Stimulated activated CD8-positive, alpha-beta memory T cell treated with anti-CD3 and anti-CD28 coated beads, Interleukin-12 subunit alpha, Interleukin-12 subunit beta, amount 100 ng/mL, for 4 hours (primary cell): Measurements from ENCODE around the gene FSIP1.

Experiments
- DNase-seq: peaks from one replicate; pipeline ENCODE4 v3.0.0-alpha.2; 2020; ENCODE audit warnings: low read depth

FSIP1 gene

DNA sequence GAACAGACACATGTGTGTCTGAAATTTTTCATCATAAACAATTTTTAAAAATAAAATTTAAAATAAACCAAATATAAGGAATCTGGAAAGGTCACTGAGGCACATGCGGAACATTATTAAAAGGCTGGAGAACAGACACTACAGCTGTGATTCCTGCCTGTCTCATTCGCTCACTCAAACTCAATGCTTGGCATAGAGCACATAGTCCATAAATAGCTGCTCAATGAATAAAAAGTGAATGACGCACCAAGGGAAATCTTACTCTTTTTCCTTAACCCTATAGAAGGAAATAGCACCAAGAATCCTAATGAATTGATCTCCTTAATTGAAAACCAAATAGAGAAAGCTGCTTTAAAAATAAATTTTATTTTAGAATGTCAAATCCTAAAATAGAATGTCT, 98.4 kb downstream of the FSIP1 start:
- no peak for DNase-seq

DNA sequence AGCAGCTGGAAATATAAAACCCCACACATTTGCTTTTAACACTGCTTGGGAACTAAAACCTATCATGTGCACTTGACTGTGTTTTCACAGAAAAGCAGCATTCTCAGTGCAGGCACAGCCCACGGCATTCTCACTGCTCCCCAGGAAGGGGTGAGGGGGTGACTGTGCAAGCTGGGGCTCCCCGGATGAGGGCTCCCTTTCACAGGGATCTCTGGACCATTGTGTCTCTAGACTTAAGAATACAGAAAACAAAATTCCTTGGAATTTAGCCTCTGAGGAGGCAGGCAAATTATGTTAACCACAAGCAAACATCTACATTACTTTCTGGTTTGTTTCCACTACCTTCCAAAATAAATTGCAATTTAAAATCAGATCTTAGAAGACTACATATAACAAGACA, 100.3 kb downstream of the FSIP1 start:
- DNase-seq: no peak

DNA sequence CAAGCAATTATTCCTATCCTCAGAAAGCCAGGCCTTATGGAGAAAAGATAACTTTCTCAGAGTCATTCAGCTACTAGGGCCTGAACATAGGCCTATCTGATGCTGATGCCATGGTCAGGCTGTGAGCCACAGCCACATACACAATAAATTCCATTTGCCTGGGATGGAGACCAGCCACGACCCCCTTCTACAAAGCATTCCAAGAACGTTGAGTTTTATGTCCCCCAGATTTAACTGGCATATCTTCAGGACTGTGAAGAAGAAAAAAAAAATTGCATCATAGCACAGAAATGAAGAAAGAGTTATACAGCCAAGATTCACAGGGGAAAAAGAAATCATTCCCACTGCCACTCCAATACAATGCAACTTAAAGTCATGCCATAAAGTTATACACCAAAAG, 101.8 kb downstream of the FSIP1 start:
- DNase-seq: no peak

DNA sequence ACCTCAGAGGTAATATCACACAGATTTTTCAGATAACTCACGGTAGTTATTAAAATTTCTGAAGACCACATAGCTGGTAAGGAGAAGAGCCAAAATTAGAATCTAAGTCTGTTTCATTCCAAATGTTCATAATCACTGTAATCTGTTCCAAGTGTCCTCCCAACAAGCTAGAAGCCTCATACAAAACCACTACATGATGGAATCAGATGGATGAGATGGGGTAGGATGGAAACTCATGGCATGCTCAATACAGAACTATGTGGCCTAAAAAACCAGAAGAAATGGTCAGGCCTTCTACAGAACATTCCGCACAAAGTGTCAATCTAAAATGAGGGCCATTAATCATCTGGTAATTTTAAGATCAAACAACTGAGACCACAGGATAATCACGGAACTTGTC, 110.0 kb downstream of the FSIP1 start:
- no peak for DNase-seq

DNA sequence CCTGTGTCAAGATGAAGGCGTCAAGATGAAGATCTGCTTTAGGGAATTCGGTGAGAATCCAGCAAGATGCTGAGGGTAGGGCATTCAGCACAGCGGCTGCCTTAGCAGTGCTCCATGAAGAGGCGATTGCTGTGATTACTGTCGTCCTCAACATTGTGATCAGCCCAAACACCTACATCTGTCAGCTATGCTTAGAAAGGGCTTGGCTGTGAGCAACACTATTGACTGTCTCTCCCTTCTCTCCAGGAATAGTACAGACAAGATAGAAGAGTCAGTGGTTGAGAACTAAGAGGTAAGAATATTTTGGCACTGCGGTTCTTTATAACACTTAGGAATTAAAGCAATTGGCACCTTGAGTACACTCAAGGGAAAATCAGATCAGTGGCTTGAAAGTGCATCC, 110.5 kb downstream of the FSIP1 start:
- DNase-seq: no peak

DNA sequence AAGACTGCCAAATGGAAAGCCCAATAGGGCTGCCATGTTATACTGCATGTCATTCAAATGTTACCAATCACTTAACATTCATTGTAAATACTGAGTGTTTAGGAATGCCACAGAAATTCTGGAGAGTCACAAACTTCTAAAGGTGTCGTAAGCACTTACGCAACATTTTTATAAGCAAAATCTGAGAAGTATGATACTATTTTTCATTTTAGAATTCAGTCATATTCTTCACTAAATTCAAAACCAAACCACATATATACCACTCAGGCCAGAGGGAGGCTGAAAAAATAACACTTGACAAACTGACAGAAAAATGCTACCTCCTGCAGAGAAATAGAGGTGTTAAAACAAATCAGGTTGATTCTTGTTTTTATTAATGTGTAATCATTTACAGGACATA, 112.0 kb downstream of the FSIP1 start:
- DNase-seq: no peak

DNA sequence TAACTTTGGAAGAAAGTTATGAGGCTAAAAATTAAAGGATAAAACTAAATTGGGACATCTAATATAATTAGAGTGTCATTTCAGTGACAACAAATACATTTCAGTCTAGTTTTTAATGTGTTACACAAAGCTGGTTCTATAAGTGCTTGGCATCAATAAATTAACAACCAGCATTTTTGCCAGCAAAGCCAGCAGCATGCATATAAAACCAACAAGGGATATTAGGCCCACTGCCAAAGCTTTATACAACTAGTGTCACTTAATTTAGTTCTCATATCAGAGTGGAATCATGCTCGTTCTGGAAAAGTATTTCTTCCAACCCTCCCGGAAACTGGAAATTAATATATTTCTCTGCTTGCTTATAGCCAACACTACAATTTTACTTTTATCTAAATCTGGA, 113.0 kb downstream of the FSIP1 start:
- no peak for DNase-seq

DNA sequence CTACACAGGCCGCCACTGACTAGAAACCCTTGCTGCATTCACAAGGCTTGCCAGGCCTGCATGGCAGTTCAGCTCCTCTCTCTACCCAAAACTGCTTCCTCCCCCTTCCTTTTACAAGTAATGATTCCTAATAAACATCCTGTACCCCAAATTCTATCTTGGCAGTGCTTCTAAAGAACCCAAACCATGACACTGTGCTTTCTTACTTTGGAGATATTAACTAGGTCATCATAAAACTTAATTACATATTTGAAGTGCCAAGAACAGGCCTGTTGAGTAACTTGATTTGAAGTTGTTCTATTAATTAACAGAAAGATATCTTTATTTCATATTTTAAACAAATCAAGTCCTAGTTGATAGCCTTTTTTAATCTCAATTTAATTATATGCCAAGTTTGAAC, 113.4 kb downstream of the FSIP1 start:
- no peak for DNase-seq

DNA sequence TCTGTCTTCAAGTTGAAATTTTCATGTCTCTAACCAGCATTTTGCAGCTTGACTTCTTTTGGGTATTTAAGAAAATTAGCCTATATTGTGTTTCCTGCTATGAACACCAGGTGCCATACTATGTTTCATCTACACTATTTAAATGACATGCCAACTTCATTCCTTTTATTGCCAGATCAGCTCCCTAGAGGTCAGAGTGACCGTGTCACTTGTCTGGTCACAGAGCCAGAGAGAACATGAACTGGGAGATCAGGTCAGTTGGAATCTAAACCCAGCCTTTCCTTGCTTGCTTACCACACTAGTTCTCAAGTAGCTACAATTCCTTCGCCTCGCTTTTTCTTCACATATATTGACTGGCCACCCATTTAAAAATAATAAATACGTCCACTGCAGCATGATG, 114.2 kb downstream of the FSIP1 start:
- DNase-seq: no peak

DNA sequence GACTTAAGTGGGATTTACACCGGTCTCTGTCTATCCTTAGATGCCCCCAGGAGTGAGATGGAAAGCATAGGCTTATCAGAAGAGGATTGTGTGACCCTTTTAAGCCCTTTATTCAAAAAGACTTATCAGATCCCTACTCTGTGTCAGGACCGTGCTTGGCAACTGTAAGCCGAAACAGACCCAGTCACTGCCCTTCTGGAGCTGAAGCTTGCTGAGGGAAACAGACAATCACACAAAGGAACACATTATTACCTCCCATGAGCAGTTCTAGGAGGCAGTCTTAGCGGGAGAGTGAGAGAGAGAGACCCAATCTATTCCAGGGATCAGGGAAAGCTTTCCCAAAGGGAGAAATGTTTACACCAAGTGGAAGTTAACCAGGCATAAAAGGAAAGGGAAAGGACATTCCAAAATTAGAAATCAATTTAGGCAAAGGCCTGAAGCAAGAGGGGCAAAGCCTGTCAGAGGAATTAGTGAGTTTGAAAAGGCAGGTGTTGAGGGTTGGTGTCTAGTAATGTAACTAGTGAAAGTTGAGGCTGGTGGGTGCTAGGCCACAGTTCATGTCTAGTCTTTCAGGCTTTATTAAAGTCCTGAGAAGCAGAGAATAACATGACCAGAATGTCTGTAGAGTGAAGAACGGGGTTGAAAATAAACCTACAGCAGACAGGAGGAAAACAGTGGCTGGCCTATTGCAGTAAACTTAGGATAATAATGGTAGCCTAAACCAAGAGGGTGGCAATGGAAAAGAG, 115.1 kb downstream of the FSIP1 start:
- no peak for DNase-seq

DNA sequence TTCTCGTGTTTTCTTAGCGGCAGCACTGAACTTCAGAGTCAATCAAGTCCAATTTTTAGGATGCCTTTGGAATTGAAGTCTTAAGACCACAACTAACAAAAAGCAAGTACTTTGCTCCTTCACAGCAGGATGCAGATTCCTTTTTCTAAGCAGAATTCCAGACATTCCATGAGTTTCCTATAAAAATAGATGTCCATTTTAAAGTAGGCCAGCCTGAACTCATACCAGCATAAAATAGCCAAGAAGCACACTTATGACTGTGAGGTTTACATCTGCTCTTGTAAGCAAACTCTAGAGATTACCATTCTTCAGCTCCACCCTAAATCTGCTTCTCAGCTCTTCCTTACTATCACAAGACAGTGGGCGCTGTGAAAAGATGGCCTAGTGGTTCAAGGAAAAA, 116.0 kb downstream of the FSIP1 start:
- no peak for DNase-seq

DNA sequence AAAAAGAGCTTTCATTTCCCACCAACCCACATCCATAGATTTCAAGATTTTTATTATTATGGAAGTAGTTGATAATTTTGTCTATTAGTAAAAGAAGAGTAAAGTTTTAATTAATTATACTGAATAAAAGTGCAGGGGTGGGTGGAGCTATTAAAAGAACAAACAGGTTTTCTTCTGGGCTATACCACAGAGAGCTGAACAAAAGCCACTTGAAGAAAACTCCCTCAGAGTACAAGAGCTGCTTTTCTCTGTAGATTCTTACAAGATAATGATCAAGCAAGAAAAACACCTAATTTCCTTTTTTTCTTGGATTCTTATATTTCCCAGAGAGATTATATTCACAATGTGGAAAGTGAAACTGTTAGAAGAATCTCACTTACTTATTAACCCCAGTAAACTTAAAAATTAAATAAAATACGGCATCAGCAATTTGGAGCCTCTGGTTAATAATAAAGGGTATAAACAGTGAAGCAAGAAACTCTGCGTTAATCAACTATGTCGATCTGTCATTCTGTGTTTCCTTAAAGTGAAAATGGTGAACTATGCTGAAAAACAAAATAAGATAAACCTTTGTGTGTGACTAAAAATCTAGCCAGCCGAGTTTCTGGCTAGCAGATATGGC, 116.9 kb downstream of the FSIP1 start:
- no peak for DNase-seq

DNA sequence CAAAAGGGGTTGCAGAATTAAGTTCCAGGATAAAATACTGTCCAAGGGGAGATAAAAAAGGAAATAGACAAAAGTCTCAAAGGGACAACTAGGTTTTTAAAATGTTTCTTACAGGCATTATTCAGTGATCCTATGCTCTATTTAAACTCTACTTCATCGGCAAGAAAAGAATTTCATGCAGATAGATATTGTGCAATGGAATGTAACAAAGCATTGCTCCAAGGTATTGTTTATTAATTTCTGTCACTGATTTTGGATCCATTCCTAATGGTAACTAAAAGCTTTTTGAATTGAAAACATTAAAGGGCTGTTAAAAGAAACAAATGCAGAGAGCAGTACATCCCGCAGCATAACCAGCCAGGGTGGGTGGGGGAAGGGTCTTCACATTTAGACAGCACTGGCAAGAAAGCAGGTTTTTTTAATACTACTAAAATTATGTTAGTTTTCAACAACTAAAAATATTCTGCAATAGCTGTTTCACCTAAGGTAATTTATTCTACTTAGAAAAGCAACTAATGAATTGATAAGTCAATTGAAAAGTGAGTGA, 118.9 kb downstream of the FSIP1 start:
- no peak for DNase-seq

DNA sequence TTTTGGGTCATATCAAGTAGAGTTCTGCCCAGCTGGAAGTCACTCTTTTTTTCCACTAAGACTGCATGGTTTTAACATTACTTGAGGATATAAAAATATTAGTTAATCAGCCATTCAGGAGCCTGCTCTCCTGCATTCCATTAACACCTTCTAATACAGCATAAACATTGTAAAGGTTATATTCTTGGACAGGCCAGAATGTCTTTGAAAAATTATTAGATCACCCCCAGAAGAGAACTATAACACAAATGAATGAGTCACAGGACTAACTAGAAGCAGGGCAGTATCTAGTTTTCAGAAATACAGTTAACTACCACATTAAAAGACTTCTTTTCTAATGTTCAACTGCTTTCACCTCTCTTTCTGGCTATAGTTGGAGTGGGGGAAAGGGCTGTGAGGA, 120.9 kb downstream of the FSIP1 start:
- DNase-seq: no peak

DNA sequence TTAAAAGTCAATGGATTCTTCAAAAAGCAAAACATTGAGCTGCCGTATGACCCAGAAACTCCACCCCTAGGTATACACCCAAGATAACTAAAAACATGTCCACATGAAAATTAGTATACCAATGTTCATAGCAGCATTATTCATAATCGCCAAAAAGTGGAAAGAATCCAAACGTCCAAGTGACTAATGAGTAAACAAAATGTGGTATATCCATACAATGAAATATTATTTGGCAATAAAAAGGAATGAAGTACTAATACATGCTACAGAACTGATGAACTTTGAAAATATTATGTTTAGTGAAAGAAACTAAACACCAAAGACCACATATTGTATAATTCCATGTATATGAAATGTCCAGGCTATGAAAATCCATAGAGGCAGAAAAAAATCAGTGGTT, 123.9 kb downstream of the FSIP1 start:
- no peak for DNase-seq

DNA sequence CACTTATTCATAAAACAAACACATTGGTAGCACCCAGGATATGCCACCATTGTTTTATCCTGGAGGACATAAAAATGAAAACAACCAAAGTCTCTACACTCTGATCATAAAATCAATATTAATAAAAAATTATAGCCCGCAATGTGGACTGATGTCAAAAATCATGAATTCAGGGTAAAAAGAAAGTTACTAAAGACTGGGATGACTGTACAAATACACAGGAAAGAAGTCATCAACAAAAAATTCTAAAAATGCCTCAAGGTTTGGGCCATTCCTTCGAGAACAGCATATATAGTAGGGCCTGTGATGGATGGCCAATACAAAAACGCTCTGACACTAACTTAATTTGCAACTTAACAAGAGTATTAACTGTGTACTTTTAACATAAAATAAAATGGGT, 125.0 kb downstream of the FSIP1 start:
- DNase-seq: no peak

DNA sequence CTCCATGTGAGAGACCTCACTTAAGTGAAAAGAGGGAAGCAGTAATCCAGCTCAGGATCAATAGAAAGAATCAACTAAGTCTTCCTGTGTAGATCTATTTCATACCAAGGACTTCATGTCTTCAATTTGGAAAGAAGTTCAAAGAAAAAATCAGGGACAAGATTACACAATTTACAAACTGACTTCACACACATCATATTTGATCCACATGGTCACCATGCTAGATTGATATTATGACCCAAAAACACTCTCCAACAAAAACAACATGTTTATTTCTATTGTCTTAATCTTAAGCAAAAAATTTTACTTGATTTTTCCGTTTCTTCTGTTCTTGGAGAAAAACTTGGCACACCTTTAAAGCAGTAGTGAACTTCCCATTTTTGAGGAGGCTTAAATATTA, 125.5 kb downstream of the FSIP1 start:
- no peak for DNase-seq

DNA sequence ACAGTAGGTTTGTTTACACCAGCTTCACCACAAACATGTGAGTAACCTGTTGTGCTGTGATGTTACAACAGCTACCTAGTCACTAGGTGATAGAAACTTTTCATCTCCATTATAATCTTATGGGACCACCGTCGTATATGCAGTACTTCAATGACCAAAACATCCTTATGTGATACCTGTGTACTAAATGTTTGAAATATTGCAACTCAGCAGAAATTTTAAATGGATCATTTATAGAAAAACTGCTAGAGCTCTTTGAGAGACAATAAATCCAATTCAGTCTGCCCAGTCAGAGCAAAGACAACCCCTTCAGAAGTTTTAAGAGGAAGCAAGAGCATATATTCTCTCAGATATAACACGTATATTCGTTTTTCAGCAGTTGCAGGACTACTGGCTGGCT, 128.3 kb downstream of the FSIP1 start:
- DNase-seq: no peak

DNA sequence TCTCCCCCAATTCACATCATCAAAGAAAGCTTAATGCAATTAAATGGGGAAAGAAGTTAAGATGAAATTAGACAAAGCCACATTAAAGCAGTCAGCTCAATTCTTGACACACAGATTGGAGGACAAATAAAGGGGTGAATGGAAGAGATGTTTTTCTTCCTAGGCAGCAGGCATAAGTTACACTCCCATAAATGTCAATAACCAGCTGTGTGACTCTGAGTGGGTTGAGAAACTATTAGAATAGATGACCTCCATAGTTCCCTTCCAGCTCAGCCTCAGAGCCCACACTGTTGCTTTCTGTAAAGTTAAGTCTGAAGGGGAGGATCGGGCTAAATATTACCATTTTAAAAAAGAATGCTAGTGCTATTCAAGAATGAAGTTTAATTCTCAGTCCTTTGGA, 130.8 kb downstream of the FSIP1 start:
- no peak for DNase-seq

DNA sequence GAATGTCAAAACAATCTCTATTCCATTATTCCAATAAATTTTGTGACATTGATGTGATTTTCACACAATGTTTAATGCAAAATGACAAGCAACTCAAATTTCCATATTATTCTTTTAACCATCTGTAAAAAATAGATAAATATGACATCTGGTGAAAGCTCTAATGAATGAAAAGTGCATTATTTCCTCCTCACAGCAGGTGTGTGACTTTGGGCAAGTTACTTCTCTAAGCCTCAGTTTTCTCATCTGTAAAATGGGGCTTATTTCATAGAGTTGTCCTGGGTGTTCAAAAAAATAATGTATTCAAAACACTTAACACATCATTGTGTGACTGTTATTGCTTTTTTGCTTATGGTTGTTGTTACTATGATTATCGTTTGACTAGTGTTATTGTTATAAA, 131.3 kb downstream of the FSIP1 start:
- no peak for DNase-seq

DNA sequence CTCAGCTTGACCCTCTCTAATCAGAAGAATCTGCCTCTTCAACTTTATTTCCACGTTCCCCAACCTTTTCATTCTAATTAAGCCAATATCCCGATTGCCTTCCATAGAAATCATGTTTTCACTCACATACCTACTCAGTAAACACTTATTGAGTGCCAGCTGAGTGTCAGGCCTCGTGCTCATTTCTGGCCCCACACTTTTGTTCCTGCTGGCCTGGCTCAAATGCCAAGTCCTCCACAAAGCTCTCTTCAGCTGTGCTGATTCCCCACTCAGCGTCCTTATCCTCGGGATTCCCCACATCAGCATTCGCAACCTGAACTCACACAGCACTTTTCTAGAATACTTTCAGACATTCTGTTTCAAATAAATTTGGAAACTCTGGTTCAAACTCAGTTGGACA, 132.9 kb downstream of the FSIP1 start:
- no peak for DNase-seq

DNA sequence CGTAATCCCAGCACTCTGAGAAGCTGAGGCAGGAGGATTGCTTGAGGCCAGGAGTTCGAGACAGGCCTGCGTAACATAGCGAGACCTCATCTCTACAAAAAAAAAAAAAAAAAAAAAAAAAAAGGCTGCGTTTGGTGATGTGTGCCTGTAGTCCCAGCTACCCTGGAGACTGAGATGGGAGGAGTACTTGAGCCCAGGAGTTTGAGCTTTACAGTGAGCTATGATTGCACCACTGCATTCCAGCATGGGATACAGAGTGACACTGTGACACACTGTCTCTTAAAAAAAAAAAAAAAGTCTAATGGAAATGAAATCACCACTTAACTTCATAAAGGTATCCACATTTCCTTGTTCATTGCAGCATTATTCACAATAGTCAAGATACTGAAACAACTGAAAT, 136.2 kb downstream of the FSIP1 start:
- DNase-seq: no peak

DNA sequence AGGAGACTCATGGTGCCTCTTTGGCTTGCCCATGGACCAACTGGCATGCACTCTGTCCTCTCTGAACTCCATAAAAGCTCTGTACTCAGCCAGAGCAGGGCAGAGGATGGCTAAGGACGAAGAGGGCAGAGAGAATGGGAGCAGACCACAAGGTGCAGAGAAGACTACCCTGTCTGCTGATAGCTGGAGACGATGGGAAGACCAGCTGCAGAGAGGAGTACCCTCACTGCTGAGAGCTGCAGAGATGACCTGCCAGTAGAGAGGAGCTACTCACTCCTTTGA, 136.7 kb downstream of the FSIP1 start:
- DNase-seq: no peak
